HG03060 (cell line): Measurements from ENCODE around the gene FLT1.

Source experiments
- ATAC-seq: cut with Tn5 transposase; IDR thresholded peaks from one replicate; pipeline ENCODE4 v1.9.1; 2021; ENCODE audit warnings: low read depth, moderate number of reproducible peaks; ENCODE audit not compliant: unreplicated experiment

The FLT1 gene

DNA sequence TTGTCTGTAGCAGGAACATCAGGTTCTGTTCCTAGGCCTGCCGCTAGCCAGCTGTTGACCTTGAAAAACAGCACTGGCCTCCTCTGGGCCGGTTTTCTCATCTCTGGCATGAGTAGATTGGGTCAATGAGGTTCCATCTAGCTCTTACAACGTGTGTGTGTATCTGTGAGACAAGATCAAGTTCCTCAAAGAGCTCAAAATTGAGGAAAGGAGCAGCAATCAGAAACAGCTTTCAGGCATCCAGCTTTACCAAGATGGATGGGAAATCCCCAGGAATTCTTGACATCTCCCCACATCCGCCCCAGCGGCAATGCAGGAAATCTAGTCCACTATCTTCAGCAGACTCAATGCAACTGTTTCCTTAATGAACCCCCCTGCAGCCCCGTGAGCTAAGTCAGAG, 4.9 kb downstream of the FLT1 start:
- no peak for ATAC-seq

DNA sequence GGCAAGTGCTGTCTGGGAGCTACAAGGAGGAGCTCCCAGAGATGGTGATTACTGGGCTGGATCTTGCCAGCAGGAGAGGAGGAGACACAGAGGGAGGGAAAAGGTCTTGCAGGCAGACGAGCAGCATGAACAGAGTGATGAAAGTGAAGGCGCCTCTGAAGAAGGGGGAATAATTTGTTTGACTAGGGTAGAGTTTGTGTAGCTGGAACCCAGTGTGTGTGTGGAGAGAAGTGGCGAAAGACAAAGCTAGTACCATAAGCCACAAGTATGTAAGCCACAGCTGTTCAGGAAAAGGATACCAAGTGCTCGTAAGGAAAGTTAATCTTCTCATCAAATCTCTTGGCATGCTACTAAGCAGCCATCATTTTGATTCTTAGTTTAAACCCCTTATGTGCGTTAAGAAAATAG, 5.4 kb downstream of the FLT1 start:
- ATAC-seq, result no peak

DNA sequence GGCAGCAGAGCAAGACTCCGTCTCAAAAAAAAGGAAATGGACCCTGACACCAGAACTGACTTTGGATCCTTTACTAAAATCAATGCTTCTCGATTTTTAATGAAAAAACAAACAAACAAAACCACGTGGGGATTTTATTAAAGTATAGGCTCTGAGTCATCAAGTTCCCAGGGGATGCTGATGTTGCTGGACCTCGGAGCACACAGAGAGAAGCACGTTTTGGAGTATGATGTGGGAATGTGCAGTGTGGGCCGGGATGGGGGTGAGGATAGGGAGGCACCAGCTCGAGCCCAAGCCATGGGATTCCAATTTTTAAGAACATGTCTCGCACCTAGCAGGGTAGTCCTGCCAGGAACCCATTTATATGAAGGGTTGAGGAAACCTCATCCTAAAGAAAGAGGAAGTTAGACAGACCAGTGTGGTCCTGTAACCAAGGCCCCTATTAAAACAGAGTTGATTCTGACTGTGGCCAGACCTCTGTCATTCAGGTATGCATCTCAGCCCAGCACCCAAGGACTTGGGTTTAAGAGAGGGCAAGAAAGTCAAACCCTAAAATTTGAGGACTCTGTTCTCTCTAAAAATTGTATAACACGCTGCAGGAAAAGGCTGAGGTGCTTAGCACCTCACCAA, 6.4 kb downstream of the FLT1 start:
- ATAC-seq, result no peak

DNA sequence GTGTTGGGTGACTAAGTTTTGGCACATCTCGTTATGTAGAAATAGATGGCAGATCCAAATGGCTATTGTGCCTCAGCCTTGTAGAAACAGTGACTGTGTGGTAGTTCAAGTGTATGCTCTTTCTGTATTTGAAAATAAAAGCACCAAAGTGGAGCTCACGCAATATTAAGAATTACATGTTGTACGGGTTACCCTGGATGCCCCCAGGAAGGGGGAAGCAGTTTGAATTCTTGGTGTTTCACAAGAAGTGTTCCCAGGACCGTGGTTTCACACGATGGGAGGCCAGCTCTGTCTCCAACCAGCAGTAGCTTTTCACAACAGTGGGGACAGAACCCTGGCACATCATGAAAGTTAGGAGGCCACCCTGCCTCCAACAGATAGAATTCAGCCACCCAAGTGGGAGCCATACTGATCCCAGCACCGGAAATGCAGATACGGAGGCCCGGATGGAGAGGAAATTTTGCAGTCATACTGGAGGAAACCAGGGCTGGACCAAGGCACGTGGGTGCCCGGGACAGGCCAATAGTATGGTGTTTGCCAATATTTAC, 8.9 kb downstream of the FLT1 start:
- no peak for ATAC-seq

DNA sequence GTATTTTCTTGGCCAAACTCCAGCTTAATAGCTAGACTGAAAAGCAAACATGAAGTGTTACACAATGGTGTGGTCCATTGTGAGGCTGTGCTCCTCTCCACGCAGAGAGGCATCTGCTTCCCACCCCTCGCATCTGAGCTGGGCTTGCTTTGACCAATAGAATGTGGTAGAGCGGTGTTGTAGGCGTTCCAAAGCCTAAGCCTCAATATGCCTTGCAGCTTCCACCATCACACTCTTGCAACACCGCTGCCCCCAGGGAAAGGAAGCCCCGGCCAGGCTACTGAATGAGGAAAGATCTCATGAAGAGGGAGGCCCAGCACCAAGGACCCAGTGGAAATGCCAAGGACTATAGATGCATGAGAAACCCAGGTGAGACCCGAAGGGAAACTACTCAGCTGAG, 9.4 kb downstream of the FLT1 start:
- no peak for ATAC-seq

DNA sequence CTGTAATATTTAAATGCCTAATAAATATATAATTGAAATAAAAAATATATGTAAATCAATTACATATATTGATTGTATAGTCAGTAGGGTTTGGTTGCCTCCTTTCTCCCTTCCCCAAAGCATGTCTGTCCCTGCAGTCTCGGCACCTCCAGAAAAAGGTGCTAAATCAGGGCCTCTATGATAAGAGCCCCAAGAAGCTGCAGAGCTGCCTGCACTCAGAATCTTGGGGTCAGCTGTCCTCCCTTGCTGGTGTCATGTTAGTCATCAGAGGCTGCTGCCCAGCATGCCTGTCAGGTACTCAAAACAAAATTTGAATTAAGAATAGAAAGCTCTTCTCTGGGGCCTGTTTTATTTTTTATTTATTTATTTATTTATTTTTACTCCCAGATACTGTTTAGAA, 9.8 kb downstream of the FLT1 start:
- no peak for ATAC-seq

DNA sequence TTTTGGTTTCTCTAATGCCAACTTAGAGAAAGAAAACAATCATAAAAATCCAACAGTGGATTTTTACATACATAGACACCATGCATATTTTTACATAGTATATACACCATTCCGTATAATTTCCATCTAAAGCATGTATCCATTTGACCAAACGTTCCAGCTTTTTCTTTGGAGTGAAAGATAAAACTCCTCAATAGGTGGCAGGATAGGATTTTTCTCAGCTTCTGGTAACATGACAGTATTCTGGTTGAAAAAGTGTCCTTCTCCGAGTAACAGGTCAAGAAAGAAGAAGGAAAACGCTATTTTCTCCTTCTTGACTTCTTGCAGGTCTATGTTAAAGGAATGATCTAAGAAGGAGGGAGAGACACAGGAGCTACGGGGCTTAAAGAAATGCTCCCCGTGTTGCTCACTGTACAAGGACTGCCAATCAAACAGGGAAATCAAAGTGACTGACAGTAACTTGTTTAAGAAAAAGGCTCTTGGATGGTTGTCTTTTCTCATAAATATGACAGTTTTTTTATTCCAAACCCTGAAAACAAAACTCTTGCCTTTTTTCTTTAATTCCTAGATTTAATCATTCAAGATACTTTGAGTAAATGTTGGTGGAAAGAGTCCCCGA, 11.5 kb downstream of the FLT1 start:
- no peak for ATAC-seq

DNA sequence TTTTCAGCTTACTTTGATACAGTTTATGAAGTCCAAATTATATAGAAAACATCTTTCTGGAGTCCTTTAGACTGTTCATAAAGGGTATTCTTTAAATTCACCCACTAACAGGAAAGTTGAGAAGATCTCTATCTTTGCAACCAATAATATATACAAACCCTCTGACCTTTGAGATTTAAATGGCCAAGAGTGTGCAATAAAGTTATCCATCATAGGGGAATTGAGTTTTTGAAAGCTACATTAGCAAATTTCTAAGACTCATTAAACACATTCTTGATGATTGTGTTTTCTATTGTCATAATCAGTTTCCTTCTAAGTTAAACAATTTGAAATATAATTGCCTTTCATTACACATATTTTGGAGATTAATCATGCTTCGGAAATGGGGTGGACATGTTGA, 15.9 kb downstream of the FLT1 start:
- no peak for ATAC-seq

DNA sequence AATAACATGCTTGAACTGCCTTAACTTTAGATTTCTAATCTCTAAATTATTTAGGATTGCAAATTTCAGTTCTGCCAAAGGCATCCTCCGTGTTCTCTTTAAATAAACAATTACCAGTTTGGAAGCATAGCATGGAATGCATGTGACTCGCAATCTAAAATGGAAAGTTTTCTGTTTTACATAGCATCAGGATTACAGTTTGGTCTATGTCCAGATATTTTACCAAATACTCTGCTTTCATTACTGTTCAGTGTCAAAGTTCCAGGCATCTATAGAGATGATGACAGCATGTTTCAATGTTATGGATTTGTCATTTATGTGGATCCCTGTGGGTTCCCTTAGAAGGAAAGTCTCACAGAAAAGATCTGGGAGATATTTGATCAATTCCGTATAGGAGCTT, 16.8 kb downstream of the FLT1 start:
- no peak for ATAC-seq

DNA sequence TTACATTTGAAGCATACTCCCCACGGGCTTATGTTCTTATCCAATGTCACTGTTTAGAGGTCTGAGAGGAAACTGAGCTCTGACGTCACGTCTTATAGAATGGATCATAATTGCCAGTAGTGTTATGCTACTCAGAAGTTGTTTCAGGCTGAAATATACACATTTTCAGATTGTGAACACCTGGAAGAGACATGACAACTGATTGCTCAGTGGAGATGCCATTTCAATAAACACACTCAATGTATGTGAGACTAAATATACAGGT, 17.3 kb downstream of the FLT1 start:
- no peak for ATAC-seq

DNA sequence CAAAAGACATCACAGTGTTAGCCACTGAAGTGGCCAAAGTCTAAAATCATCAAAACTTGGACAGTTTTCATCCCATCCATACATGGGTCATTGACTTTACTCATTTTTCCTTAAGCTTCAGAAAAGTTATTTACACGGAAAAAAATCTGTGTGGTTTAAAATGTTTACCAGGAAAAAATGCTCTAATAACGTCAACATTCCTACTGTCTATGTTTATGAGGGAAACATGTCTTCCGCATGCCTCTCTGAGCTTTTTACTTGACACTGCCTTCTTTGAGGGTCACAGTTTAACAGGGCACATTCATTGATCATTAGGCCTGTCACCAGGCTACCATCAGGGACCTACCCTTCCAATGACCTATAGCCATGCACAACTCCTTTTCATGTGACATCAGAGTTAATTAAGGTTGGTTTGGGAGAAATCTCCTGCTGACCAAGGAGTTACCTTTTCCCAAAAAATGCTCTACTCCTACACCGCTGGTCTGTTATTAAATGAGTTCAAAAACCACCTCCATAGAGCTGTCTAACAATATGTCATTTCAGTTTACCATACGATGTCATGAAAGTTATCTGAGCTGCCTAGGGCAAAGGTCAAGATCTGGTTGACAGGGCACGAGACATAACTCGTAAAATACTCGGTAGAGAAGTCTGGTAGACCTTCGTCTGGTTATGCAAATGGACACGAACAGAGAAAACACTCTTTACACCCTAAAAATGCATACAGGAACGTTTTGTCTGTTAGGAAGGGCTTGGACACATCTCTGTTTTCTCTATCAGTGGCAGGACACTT, 17.8 kb downstream of the FLT1 start:
- no peak for ATAC-seq

DNA sequence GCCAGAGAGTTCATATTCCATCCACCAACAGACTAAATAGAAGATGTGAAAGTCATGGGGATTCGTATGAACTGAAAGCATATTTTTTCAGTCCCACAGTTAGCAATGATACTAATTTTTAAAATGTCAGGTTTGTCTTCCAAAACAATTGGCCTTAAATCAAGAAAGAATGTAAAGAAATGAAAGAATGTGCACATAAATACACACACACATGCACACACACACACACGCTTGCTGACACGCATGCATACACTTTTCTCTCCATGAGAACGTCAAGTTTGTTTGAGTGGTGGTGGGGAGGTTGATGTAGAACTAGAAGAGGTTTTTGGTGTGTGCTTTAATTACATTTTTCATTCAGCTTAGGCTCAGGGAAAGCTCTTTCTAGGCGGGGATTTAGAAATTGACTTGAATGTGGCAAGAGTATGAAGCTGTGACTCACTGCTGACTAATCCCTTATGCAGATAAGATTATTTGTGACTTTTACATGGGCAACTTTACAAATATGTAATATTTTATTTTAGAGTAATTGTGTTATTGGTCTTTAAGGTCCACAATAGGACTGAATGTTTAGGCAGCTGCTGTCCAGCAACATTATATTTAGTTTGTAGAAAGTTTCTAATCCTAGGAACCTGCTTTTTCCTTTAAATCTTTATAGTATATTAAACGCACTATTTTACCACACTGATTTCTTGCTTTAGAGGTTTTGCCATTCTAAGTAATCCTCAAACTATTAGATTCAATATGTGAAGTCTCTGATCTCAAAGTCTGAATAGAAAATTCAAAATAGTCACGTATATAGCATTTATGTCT, 18.8 kb downstream of the FLT1 start:
- no peak for ATAC-seq

DNA sequence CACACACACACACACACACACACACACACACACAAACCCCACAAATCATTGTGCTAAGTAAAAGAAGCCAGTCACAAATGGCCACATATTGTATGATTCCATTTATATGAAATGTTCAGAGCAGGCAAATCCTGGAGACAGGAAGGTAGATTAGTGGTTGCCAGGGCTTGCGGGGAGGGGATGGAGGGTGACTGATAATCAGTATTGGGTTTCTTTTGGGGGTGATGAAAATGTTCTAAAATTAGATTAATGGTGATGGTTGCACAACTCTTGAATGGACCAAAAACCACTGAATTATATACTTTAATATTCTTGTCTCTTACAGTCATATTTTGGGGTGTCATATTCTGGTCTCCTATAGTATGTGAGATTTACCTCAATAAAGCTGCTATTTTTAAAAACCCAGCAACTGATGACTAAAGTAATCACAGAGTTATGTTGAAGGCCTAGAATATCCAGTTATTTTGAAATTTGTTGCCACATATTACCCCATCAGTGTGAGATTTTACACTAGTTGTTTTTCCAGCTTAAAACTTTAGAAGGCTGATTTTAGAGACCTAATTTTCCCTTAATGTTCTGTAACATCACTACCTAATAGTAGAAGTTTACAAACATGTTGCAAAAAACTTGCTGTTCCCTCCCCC, 20.3 kb downstream of the FLT1 start:
- no peak for ATAC-seq

DNA sequence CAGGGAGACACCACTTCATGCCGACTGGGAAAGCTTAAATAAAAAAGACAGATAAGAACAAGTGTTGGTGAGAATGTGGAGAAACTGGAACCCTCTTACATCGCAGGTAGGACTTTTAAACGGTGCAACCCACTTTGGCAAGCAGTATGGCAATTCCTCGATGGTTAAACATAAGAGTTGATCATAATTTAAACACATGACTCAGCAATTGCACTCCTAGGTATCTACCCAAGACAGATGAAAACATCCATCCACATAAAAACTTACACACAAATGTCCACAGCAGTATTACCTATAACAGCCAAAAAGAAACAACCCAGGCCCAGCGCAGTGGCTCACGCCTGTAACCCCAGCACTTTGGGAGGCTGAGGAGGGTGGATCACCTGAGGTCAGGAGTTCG, 21.9 kb downstream of the FLT1 start:
- ATAC-seq, result no peak

DNA sequence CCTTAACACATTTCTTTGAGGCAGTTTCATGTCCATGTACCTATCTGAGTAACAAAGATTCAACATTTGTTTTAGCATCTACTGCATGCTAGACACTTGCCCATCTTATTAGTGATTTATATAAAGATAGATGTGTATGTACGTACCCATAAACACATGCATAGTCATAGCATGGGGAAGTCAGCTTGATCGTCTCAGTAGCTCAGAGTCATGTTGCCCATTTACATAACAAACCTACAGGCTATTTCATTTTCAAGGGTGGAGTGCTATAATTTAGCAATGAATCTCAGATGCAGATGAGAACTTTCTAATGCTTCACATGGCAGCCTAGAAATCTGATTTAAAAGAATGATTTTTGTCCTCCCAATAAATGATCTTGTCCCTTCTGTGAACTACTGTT, 23.5 kb downstream of the FLT1 start:
- no peak for ATAC-seq

DNA sequence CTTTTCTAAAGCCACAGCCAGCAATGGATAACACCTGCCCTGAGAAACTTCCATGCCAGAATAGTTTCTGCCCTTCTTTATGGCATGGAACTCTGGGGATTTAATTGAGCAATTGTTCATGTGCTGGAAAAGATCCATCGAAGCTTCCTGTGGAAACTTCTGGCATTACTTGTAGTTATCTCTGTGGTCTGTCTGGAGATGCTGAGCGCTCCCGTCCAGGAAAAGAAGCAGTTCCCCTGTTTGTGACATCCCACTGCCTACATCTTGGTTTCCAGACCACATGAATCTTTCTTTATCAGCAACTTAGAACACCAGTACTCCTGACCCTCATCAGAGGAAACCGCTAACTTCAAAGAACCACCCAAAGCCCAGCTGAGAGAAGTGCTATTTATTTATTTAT, 24.6 kb downstream of the FLT1 start:
- no peak for ATAC-seq

DNA sequence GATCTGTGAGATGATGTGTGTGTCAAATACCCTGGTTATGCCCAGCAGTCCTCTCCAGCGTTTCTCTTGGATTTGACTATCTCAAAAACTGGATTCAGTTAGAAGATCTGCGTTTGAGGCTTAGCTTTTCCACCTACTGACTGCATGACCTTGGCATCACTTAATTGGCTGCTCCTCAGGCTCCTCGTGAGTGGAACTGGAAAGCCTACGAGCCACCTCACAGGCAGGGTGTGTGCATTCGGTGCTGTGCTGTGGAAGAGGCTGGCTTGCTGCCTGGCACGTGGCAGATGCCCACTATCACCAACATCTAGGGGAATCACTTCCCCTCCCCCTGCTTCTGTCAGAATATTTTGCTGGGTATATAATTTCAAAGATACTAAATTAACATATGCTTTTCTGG, 25.6 kb downstream of the FLT1 start:
- ATAC-seq, result no peak

DNA sequence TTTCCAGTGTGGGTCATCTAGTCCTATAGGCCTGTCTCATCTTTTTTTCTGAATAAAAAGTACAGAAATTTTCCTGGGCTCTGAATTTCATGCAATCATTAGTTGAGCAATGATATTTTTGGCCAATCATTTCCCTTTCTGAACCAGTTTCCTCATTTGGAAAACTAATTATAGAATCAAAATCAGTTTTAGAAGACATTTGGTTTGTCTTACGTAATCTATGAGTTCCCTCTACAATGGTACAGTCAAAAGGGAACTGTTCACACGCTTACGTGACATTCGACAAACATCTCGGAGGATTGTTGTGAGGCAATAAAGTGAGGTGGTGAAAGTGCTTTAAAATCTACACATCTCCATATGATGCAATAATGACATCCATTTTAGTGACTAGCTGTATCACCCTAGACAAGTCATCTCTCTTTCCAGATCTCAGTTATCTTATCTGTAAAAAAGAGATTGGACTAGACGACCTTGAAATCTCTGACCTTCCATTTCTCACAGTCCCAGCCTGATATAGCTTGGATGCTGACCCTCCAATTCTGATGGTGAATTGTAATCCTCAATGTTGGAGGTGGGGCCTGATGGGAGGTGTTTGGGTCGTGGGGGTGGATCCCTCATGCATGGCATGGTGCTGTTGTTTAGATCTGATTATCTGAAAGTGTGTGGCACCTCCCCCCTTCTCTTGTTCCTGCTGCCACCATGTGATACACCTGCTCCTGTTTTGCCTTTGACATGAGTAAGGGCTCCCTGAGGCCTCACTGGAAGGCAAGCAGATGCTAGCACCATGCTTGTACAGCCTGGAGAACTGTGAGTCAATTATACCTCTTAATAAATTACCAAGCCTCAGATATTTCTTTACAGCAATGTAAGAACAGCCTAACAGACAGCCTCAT, 26.7 kb downstream of the FLT1 start:
- no peak for ATAC-seq

DNA sequence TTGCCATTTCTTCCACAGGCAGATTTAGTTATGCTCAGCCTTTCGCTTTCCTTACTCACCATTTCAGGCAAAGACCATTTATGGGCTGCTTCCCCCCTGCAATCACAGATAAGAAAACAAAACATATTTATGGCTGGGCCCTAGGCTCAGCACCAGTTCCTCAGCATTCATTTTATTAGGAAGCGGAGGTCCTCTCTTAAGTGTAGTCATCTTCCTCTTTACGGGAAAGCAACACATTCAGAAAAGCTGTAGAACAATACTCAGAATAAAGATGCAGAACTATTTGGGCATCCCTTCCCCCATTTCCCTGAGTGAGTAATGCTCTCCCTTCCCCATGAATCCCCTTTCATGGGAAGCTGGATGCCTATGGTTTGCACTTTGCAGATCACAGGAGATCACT, 27.9 kb downstream of the FLT1 start:
- no peak for ATAC-seq

DNA sequence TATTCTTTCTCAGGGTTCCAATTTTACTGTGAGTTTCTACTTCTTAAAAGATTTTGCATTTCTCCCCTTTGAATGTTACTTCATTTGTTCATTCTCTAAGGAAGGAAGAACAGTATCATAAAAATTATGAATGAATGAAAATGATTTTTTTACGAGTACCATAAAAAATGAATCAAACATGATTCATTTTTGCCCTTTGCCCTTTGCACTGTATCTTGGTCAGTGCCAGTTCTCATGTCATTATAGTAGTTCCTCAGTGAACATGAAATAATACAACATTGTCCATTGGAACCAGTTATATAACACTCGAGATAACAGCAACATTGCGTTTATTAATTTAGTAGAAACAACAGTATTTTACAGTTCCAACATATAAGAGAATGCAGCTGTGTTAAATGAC, 28.8 kb downstream of the FLT1 start:
- ATAC-seq, result no peak
